ENCODE data around the gene CLDN20. TPM values are rescaled to one million over a fixed set of nuclear protein-coding genes. Genes with fewer than 3 reads are reported as not detected.

The CLDN20 gene
- total and polyA plus RNA-seq, 2 of the 4 experiments (the other 2 are of a cell fraction), result not detected

DNA sequence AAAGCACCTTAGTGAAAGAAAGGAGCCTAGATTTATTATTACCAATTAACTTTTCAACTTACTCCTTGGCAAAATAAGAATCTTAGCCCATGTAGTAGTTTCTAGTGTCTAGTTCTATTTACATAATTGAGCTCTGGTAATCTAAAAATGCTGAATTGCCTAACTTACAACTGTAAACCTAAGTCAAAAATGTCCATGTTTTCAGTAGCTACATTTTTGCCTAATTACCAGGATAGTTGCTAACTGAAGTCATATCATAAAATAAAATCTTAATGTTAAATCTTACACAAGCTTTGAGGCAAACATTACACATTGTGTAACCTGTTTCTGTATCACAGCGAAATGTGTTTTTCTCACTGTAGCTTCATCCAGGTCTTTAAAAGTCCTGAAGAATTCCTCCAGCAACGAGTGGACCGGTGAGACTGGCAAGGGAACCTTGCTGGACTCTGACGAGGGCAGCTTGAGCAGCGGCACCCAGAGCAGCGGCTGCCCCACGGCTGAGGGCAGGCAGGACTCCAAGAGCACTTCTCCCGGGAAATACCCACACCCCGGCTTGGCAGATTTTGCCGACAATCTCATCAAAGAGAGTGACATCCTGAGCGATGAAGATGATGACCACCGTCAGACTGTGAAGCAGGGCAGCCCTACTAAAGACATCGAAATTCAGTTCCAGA lies 7.6 kb upstream of the CLDN20 start:
- peak overlapping the region; percentile 63 for H3K18ac ChIP-seq (ENCODE audit: low read depth, low read length)
- dilution Hi-C loops (cut with HindIII; ENCODE audit: low sequenced_read_pairs, unreplicated experiment) (no loop called here), in situ Hi-C loops (cut with MboI; ENCODE audit: low sequenced_read_pairs) (no loop called here), intact Hi-C loops (cut with micrococcal nuclease) (no loop called here)
- peak overlapping the region; percentile 13 for H2BK5ac ChIP-seq (ENCODE audit: low read depth, low read length, poor library complexity, severe bottlenecking)
- no peak overlapping the region for H2AK9ac ChIP-seq (replicated peaks; ENCODE audit: low read depth, low read length, poor library complexity)
- no peak overlapping the region for H3K23ac ChIP-seq (ENCODE audit: low read depth, low read length)
- H2BK120ac ChIP-seq (ENCODE audit: low read depth, low read length), result no peak overlapping the region
- TF ChIP-seq CTCF (conservative IDR thresholded peaks at IDR 0.05; ENCODE audit: low read depth, low read length), result no peak
- TF ChIP-seq CEBPB (IDR thresholded peaks at IDR 0.05; ENCODE audit: low read depth, low read length), result peak; percentile 30; the same call in 1 of the 2 replicates
- peak; percentile 79 for ATAC-seq (ENCODE audit: low read depth)
- H4K91ac ChIP-seq (ENCODE audit: insufficient read depth, low read depth, low read length), result no peak overlapping the region
- no peak overlapping the region for H3K4me3 ChIP-seq (ENCODE audit: insufficient read depth, low read depth, low read length)
- no peak overlapping the region for H3K14ac ChIP-seq (replicated peaks; ENCODE audit: low read depth, low read length)
- WGBS, 2 experiments (ENCODE audit: extremely low coverage in 2 of 2, insufficient read length in 1 of 2), result 94% methylated on average over 7 of the region's 13 CpGs; no CpG with 5 or more reads in 1 of the 2 experiments
- H2BK20ac ChIP-seq (ENCODE audit: low read depth, low read length), result no peak overlapping the region
- H2BK15ac ChIP-seq (ENCODE audit: low read depth, low read length), result 0 out of 3 replicates have a peak overlapping the region, but pooled peaks have one; percentile 9
- BruUV-seq (replicated peaks), result no TSS peak
- H3K9ac ChIP-seq (ENCODE audit: low read depth, low read length), result no peak overlapping the region
- H2AK5ac ChIP-seq (ENCODE audit: low read depth, low read length), result peak overlapping the region; percentile 0; the same call in 1 of the 2 replicates
- H2AFZ ChIP-seq (replicated peaks; ENCODE audit: low read length, poor library complexity), result no peak overlapping the region
- peak overlapping the region; percentile 51; the same call in 1 of the 2 replicates for H3K27ac ChIP-seq (ENCODE audit: insufficient read depth, low read length)
- no peaks in the 10 kb centered on the region for H3K9me3 ChIP-seq (ENCODE audit: control insufficient read depth, insufficient read depth, low read length)
- H3K27me3 ChIP-seq (ENCODE audit: control insufficient read depth, insufficient read depth, low read length), result no peaks in the 10 kb centered on the region
- H3K4ac ChIP-seq (ENCODE audit: low read depth, low read length), result no peak overlapping the region
- peaks cover 10% of the 10 kb centered on the region for H3K4me1 ChIP-seq (ENCODE audit: control insufficient read depth, insufficient read depth, low read length)
- H4K5ac ChIP-seq (ENCODE audit: low read depth, low read length), result peak overlapping the region; percentile 19; the same call in 1 of the 2 replicates
- no peak overlapping the region for H3K56ac ChIP-seq (ENCODE audit: extremely low read depth, insufficient read depth, low read length)
- peaks cover 11% of the 10 kb centered on the region for H3K9me1 ChIP-seq (ENCODE audit: insufficient read depth, low read length)
- H3K4me2 ChIP-seq (ENCODE audit: low read depth, low read length), result peak overlapping the region; percentile 38; the same call in 1 of the 2 replicates
- peak; percentile 27 for DNase-seq
- no peak overlapping the region for H4K8ac ChIP-seq (ENCODE audit: low read depth in 2 of 2, low read length in 2 of 2)
- no peaks in the 10 kb centered on the region for H4K20me1 ChIP-seq (ENCODE audit: insufficient read depth, low read length)
- ChIA-PET CTCF (no interaction called here), POLR2A (ENCODE audit: unreplicated experiment) (no interaction called here)
- peaks cover 4 to 10% of the 10 kb centered on the region in 2 experiments; a peak in 2 of 4 replicates for H3K79me1 ChIP-seq (ENCODE audit: low read depth in 1 of 2, low read length in 2 of 2)
- peaks cover 31% of the 10 kb centered on the region for H3K36me3 ChIP-seq (ENCODE audit: control insufficient read depth, insufficient read depth, low read length)

All from IMR-90 (cell line).